Endodermal cell (in vitro differentiated cells): ENCODE results near the gene RASGRF1. TPM values are rescaled to one million over a fixed set of nuclear protein-coding genes. Genes with fewer than 3 reads are reported as not detected.
A peak's percentile ranks its signal among the peaks of the same experiment; 100 is the strongest.

Experiments used
- DNase-seq: peaks from one replicate; pipeline ENCODE4 v3.0.0-alpha.2; 2017
- H3K27ac ChIP-seq: 2 replicates; pipeline ENCODE4 v1.5.1; 2013; ENCODE audit warnings: mild to moderate bottlenecking, low read depth, low read length, moderate library complexity
- H3K27me3 ChIP-seq: 2 replicates; pipeline ENCODE4 v1.6.1; 2013; ENCODE audit warnings: mild to moderate bottlenecking, low read length, moderate library complexity; ENCODE audit not compliant: insufficient read depth, control insufficient read depth, poor library complexity, severe bottlenecking
- H3K36me3 ChIP-seq: 2 replicates; pipeline ENCODE4 v1.7.0; 2013; ENCODE audit warnings: mild to moderate bottlenecking, low read length, moderate library complexity; ENCODE audit not compliant: control insufficient read depth, insufficient read depth
- H3K4me1 ChIP-seq: one replicate; pipeline ENCODE4 v1.7.0; 2013; ENCODE audit warnings: low read length; ENCODE audit not compliant: control insufficient read depth, insufficient read depth
- H3K4me3 ChIP-seq: 2 replicates; pipeline ENCODE4 v1.5.1; 2013; ENCODE audit warnings: mild to moderate bottlenecking, low read length, moderate library complexity
- H3K9ac ChIP-seq: 2 replicates; pipeline ENCODE4 v1.6.1; 2013; ENCODE audit warnings: mild to moderate bottlenecking, low read length, moderate library complexity; ENCODE audit not compliant: poor library complexity, severe bottlenecking; ENCODE audit errors: extremely low read depth
- H3K9me3 ChIP-seq: 2 replicates; pipeline ENCODE4 v1.6.1; 2013; ENCODE audit warnings: mild to moderate bottlenecking, low read length, moderate library complexity; ENCODE audit not compliant: control insufficient read depth
- H3K27ac Mint-ChIP-seq: 2 replicates; pipeline ENCODE4 v1.8.0; 2020; ENCODE audit warnings: mixed read lengths
- H3K27me3 Mint-ChIP-seq: 2 replicates; pipeline ENCODE4 v1.8.0; 2021; ENCODE audit warnings: mild to moderate bottlenecking, mixed read lengths; ENCODE audit not compliant: insufficient read depth
- H3K36me3 Mint-ChIP-seq: 2 replicates; pipeline ENCODE4 v1.8.0; 2020; ENCODE audit warnings: low read depth, mixed read lengths
- H3K4me1 Mint-ChIP-seq: 2 replicates; pipeline ENCODE4 v1.8.0; 2020; ENCODE audit warnings: mixed read lengths
- H3K4me3 Mint-ChIP-seq: 2 replicates; pipeline ENCODE4 v1.8.0; 2020; ENCODE audit warnings: mild to moderate bottlenecking, moderate library complexity, mixed read lengths
- H3K9me3 Mint-ChIP-seq: 2 replicates; pipeline ENCODE4 v1.8.0; 2020; ENCODE audit warnings: mild to moderate bottlenecking, mixed read lengths
- CTCF ChIP-seq: fragments of 200-600 bp; sonication (generic); conservative IDR thresholded peaks from 2 replicates; pipeline ENCODE4 v1.5.0; 2021; ENCODE audit warnings: antibody characterized with exemption, mild to moderate bottlenecking
- WGBS, 2 experiments: methylation state at CpG; one replicate each; pipeline versions ENCODE4 v1.1.5 to v1.1.7; 2013; ENCODE audit warnings: missing lambda C conversion rate in 2 of 2, mixed read lengths in 1 of 2; ENCODE audit not compliant: insufficient coverage in 1 of 2, insufficient read length in 1 of 2; 5-methylcytosine and 5-hydroxymethylcytosine counted together
- total RNA-seq, 2 donors: library from RNA; stranded (reverse); fragmentation: NEBNext Ultra II Directional in 1 of 2; extraction: Animal tissue kit (Norgen Biotek cat#: 25700) in 1 of 2; gene quantifications; 2 replicates in 1 of 2; 3 replicates in 1 of 2; pipeline ENCODE4 v1.2.1, GENCODE V29; 2021

The RASGRF1 gene
- total RNA-seq, 2 donors from 2014 or later, result 0.20 TPM; not detected in 1

- Mint-ChIP-seq H3K27me3 (peaks cover 73% of the 10 kb centered on the region), H3K9me3 (no peaks in the 10 kb centered on the region), H3K27ac (no peak overlapping the region), H3K4me1 (no peaks in the 10 kb centered on the region), H3K4me3 (no peak overlapping the region), H3K36me3 (no peaks in the 10 kb centered on the region)
- H3K9me3 ChIP-seq, result no peaks in the 10 kb centered on the region
- WGBS, 2 experiments, result 92 to 95% methylated on average over 10 to 14 of the region's 14 CpGs
- H3K36me3 ChIP-seq, result no peaks in the 10 kb centered on the region
- peak; percentile 10 for DNase-seq
- no peak for TF ChIP-seq CTCF
- H3K9ac ChIP-seq, result no peak overlapping the region
- H3K4me3 ChIP-seq, result no peak overlapping the region
- H3K27me3 ChIP-seq, result peaks cover 61% of the 10 kb centered on the region
- H3K27ac ChIP-seq, result no peak overlapping the region
- H3K4me1 ChIP-seq, result no peaks in the 10 kb centered on the region
These were observed 7.4 kb downstream of the RASGRF1 start for GRCh38 chr15:79083154-79083553.

GRCh38 chr15:79082363-79083070, 8.1 kb downstream of the RASGRF1 start:
- no peak overlapping the region for H3K4me3 Mint-ChIP-seq
- H3K27me3 Mint-ChIP-seq, result peaks cover 67% of the 10 kb centered on the region
- Histone ChIP-seq H3K9ac (no peak overlapping the region), H3K27me3 (peaks cover 55% of the 10 kb centered on the region), H3K4me3 (no peak overlapping the region), H3K36me3 (no peaks in the 10 kb centered on the region), H3K4me1 (no peaks in the 10 kb centered on the region), H3K27ac (no peak overlapping the region), H3K9me3 (no peaks in the 10 kb centered on the region)
- no peak overlapping the region for H3K27ac Mint-ChIP-seq
- H3K36me3 Mint-ChIP-seq, result no peaks in the 10 kb centered on the region
- WGBS, 2 experiments, result 85 to 86% methylated on average over 5 to 6 of the region's 6 CpGs
- H3K9me3 Mint-ChIP-seq, result no peaks in the 10 kb centered on the region
- peak; percentile 1 for DNase-seq
- TF ChIP-seq CTCF, result no peak
- no peaks in the 10 kb centered on the region for H3K4me1 Mint-ChIP-seq

- no peak overlapping the region for H3K4me3 ChIP-seq
- no peaks in the 10 kb centered on the region for H3K36me3 ChIP-seq
- Mint-ChIP-seq H3K36me3 (no peaks in the 10 kb centered on the region), H3K4me1 (no peaks in the 10 kb centered on the region), H3K4me3 (no peak overlapping the region), H3K27me3 (peaks cover 38% of the 10 kb centered on the region), H3K27ac (no peak overlapping the region), H3K9me3 (no peaks in the 10 kb centered on the region)
- DNase-seq, result peak; percentile 34
- peaks cover 19% of the 10 kb centered on the region for H3K27me3 ChIP-seq
- TF ChIP-seq CTCF, result no peak
- H3K4me1 ChIP-seq, result no peaks in the 10 kb centered on the region
- H3K9ac ChIP-seq, result no peak overlapping the region
- no peaks in the 10 kb centered on the region for H3K9me3 ChIP-seq
- H3K27ac ChIP-seq, result no peak overlapping the region
- WGBS, 2 experiments, result 85 to 93% methylated on average over 10 to 11 of the region's 11 CpGs
These were observed 11.7 kb downstream of the RASGRF1 start for GRCh38 chr15:79078763-79079410.
